ENCODE results near the gene CDR2.

- TF ChIP-seq, protein P1, sequence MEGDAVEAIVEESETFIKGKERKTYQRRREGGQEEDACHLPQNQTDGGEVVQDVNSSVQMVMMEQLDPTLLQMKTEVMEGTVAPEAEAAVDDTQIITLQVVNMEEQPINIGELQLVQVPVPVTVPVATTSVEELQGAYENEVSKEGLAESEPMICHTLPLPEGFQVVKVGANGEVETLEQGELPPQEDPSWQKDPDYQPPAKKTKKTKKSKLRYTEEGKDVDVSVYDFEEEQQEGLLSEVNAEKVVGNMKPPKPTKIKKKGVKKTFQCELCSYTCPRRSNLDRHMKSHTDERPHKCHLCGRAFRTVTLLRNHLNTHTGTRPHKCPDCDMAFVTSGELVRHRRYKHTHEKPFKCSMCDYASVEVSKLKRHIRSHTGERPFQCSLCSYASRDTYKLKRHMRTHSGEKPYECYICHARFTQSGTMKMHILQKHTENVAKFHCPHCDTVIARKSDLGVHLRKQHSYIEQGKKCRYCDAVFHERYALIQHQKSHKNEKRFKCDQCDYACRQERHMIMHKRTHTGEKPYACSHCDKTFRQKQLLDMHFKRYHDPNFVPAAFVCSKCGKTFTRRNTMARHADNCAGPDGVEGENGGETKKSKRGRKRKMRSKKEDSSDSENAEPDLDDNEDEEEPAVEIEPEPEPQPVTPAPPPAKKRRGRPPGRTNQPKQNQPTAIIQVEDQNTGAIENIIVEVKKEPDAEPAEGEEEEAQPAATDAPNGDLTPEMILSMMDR (IDR thresholded peaks at IDR 0.05), result no peak
- TF ChIP-seq POLR2A (IDR thresholded peaks at IDR 0.05), result no peak
Observed at GRCh38 chr16:22311520-22311919, 62.9 kb downstream of the CDR2 start.

Data from esophagus squamous epithelium (tissue), 4 donors.